NCI-H2196 (cell line): ENCODE results near the gene ITGAL.

Source experiments
- DNase-seq: peaks from one replicate; lab custom pipeline; 2025; ENCODE audit not compliant: unreplicated experiment; lab: John Stamatoyannopoulos, UW

The ITGAL gene

DNA sequence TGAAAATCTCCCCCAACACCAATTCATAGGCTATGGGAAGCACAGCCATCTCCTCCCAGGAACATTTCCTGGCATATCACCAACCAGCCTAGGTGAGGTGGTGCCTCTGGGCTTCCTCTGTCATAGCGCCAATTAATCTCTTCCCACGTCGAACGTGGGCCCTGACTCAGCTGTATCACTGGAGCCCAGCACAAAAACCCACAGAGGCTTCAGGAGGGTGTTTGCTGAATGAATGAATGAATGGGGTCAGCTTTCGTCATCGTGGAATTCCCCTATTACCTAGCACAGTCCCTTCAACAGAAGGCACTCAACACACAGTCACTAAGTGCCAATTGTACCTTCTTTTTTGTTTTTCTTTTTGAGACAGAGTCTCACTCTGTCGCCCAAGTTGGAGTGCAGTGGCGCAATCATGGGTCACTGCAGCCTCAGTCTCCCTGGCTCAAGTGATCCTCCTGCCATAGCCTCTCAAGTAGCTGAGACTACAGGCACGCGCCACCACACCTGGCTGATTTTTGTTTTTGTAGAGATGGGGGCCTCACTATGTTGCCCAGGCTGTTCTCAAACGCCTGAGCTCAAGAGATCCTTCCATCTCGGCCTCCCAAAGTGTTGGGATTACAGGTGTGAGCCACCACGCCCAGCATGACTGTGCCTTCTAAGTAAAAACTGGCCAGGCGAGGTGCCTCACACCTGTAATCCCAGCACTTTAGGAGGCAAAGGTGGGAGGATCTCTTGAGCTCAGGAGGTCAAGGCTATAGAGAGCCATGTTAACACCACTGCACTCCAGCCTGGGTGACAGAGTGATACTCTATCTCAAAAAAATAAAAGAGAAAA, 94.8 kb downstream of the ITGAL start:
- DNase-seq, result no peak

DNA sequence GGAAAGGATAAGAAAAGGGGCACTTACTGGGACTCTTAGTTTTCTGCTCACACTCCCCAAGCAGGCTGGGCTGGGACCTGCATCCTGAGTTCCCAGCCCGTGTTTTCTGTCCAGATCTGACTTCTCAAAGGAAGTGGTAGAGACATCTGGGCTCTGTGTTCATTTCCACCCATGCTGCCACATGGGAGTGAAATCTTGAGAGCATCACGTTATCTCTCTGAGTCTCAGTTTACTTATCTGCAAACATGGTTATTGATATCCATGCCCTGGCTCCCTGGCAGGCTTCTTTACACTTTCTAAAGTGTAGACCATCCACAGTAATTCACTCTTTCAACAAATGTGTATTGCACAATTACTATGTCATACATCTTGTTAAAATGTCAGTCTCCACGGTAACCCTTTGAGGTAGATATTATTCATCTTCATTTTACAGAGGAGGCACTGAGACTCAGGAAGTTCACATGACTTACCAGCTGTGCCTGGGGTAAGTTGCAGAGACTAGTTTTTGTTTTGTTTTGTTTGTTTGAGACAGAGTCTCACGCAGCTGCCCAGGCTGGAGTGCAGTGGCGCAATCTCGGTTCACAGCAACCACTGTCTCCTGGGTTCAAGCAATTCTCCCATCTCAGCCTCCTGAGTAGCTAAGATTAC, 95.6 kb downstream of the ITGAL start:
- peak; percentile 74 for DNase-seq

DNA sequence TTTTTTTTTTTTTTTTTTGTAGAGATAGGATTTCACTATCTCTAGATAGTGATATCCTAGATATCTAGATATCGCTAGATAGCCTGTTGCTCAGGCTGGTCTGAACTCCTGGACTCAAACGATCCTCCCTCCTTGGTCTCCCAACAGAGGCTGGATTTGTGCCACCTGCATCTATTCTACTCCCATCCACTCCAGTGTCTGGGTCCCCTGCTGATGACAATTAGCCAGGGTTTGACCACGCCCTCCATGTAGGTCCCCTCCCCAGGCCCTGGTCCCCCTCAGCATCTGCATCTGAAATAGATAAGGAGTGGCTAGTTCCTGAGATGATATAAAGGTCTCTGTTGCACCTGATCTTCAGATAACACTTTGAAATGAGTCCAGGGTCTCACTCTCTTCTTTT, 96.7 kb downstream of the ITGAL start:
- no peak for DNase-seq

DNA sequence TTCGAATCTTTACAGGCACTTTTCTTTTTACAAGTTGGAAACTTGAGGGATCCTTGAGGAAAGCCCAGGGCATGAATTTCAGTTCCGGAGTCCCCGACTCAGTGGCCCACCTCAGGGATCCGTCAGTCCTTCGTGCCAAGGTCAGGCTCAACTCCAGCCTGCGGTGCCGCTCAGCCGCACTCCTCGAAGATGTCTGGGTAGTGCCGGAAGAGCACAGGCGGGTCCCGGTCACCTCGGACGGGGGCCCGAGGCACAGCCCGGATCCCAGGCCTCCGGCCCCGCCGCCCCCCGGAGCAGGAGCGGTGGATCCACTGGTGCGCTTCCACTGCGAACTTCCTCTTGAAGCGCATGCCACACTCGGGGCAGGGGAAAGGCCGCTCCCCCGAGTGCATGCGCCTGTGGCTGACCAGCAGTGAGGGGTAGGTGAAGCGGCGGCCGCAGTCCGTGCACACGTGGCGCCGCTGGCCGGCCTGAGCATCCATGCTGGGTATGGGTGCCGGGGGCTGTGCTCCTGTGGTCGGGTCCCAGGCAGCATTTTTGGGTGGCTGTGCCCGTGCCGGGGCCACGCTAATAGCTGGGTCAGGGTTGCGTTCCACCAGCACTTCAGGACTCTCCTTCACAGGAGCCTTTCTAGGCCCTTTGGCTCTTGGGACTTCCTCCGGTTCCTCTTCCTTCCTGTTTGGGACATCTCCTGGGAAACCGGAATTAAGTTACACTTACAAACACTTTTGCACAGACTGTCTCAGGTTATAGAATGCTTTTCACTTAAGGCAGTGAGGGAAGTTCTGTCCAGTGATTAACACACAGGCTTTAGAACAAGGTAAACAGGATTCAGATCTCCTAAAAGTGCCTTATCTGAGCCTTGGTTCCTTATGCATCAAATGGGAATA, 97.4 kb downstream of the ITGAL start:
- no peak for DNase-seq

DNA sequence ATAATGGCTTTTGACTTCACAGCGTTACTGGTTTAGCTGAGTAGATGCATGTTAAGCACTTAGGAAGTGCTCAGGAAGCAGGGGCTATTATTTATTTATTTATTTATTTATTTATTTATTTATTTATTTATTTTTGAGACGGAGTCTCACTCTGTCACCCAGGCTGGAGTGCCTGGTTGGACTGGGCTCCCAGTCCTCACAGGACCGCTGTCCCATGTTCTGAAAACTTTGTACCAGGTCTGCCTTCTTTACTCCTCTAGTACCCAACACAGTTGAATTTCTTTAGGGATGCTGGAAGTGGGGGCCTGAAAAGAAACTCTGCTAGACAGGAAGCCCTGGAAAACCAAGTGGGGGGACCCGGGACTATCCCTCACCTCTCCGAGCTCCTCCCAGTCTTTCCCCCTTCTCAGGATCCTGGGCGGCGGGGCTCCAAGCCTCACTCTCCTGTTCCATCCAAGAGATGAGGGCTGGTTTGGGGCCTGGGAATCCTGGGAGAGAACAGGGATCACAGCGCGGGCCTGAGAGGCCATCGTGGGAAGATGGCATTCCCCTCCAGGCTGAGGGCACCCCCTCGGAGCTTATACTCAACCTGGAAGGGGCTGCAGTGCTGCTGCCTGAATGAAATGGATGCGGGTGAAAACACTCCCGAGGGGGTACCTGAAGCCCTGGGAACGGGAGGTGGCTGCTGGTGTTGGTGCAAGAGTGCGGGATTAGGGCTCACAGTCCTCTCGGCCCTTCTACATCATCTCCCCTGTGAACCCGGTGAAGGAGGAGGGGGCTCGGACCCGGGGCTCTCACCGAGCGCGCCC, 98.3 kb downstream of the ITGAL start:
- DNase-seq, result no peak

DNA sequence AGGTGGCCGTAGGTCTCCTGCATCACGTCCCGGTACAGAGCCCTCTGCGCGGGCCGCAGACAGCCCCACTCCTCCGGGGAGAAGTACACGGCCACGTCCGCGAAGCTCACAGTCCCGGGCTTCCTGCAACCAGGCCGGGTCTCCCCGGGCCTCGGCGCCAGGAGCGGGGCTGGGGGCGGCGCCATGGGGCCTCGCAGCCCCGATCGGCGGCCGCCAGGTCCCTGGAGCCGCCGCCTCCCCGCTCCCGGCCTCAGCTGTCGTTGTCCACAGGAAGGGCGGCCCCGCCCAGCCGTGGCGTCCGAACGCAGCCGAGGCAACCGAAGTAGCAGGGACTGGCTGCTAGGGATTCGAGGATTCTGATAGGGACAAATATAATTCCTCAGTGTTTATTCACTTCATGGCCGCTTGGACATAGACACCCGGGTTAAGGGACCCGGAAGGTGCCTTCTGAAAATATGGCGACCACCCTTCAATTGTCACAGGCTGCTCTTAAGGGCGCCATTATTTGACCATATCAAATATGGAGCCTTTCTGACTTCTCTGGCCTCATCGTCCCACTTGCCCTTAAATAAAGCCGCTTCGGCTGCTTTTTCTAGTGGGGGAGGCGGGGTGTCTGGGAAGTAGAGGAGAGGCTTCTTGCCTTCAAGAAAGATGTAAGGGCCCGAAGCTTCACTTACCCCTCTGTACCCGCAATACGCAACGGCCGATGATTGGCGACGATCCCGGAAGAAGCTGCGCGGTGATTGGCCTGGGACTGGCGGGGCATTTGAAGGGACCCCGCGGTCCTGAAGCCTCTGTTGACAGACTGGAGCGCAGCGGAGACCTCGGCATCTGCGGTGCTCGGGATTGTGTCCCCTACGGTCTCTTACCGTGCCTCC, 99.1 kb downstream of the ITGAL start, which contains the start of gene ZNF688:
Gene ZNF688 (minus strand): TSS at position 270 of the 878 bp plus-strand sequence. CDS start 85 bp downstream, at position 185.
- DNase-seq, result peak; percentile 92
